GM12878 (cell line): ENCODE results near the gene KRT80.

Experiments
- CBX3 ChIP-seq: fragments of 200-600 bp; sonication (generic); IDR thresholded peaks from 2 replicates; pipeline ENCODE4 v1.6.1; 2016; ENCODE audit warnings: low read depth, borderline replicate concordance
- ZBED1 ChIP-seq: IDR thresholded peaks from 2 replicates; pipeline ENCODE4 v1.6.1; 2016; ENCODE audit warnings: borderline replicate concordance
- ZNF274 ChIP-seq: IDR thresholded peaks from one replicate; pipeline ENCODE4 v1.8.0; 2011; ENCODE audit not compliant: insufficient read length, insufficient read depth

DNA sequence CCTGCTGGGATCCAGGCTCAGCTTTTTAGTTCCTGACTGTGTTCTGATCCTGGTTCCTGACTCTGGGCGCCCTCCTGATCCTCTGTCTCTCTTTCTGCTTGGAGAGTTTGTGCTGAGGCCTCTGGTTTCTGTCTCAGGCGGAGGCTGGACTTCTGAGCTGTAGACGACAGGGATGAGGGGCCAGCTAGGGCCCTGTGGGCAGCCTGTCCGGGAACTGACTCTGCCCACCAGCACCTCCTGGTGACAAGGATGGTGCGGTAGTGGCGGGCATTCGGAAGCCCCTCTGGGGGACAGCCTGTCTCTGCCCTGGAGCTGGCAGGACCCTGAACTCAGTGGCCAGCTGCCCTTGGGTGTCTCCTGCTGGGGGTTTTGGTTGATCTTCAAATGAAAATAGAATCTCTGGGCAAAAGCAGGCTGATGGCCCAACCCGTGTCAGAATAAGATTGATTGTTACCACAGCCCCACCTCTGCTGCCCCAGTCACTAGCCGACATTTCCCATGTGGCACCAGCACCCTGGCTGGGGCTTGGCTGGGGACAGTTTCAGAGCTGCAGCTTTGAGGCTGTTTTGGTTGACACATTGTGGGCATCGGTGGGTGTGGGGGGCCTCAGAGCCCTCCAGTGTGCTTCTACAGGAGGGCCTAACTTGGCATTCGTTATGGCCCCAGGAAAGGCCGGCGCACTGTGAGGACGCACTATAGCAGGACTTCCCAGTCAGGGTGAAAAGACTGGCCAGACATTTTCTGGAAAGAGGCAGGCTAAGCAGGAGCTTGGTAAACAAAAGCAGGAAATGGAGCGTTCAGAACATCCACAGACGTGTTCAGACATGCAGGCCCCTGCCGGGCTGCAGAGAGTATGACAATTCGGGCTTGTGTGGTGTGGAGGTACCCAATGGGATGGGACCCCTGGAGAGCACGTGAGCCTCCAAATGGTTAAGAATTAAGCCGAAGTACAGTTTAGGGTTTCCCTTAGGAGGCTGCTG, 16.2 kb downstream of the KRT80 start:
- TF ChIP-seq ZBED1: no peak
- no peak for TF ChIP-seq CBX3
- TF ChIP-seq ZNF274: no peak
